ENCODE data around the gene PDE11A.
A peak's percentile ranks its signal among the peaks of the same experiment; 100 is the strongest.

The PDE11A gene

DNA sequence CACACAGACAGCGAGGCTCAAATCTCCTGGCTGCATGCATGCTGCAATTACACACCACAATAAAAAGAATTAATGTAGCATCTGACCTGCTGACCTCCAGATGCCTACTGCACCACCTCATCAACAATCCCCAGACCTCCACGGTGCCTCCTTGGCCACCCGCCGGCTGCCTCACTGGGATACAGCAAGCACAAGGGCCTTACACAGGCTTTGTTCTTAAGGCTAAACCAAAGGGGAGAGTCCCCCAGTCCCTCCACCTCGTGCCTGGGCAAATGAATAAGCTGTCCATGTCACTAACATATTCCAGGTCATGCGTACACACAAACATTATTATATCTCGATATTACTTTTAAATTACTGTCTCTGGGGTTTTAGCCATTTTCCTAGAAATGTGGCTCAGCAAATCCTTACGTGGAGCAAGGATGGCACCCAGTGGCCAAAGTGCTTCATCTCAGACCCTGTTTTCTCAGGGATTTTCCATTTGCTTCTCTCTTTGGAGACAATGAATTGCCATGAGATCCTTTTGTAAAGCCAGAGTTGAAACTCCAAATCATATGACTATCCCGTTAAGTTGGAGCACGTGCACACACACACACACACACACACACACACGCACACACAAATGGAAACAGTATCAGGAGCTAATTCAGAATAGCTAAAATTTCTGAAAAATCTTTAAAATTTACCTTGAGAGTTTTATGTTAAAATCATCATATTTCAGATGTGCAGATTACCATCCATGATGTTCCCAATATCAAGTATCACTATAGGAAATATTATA is 313.8 kb downstream of the PDE11A start:
- H3K27ac ChIP-seq (ENCODE audit: low read depth in 2 of 2, low read length in 2 of 2) = no peak overlapping the region
- H3K36me3 ChIP-seq (ENCODE audit: control insufficient read depth in 2 of 2, insufficient read depth in 2 of 2, low read length in 2 of 2) = no peaks in the 10 kb centered on the region
- no peak overlapping the region for H3K4me3 ChIP-seq (ENCODE audit: low read length in 2 of 2)
- no peaks in the 10 kb centered on the region for H3K27me3 ChIP-seq (ENCODE audit: control insufficient read depth in 2 of 2, insufficient read depth in 2 of 2, low read length in 2 of 2)
- no peaks in the 10 kb centered on the region for H3K9me3 ChIP-seq (ENCODE audit: control insufficient read depth in 2 of 2, low read length in 2 of 2)
- no peak overlapping the region for H3K9ac ChIP-seq (ENCODE audit: low read depth in 1 of 2, low read length in 2 of 2)
- peaks cover 0 to 2% of the 10 kb centered on the region in 2 donors for H3K4me1 ChIP-seq (ENCODE audit: control insufficient read depth in 2 of 2, insufficient read depth in 2 of 2, low read length in 2 of 2)

- Histone ChIP-seq H3K27me3 (ENCODE audit: control insufficient read depth in 2 of 2, insufficient read depth in 2 of 2, low read length in 2 of 2) (no peaks in the 10 kb centered on the region), H3K4me1 (ENCODE audit: control insufficient read depth in 2 of 2, insufficient read depth in 2 of 2, low read length in 2 of 2) (no peaks in the 10 kb centered on the region), H3K27ac (ENCODE audit: low read depth in 2 of 2, low read length in 2 of 2) (no peak overlapping the region), H3K9me3 (ENCODE audit: control insufficient read depth in 2 of 2, low read length in 2 of 2) (no peaks in the 10 kb centered on the region), H3K36me3 (ENCODE audit: control insufficient read depth in 2 of 2, insufficient read depth in 2 of 2, low read length in 2 of 2) (no peaks in the 10 kb centered on the region), H3K9ac (ENCODE audit: low read depth in 1 of 2, low read length in 2 of 2) (no peak overlapping the region), H3K4me3 (ENCODE audit: low read length in 2 of 2) (no peak overlapping the region)
Measured at GRCh38 chr2:177756336-177756735, 316.2 kb downstream of the PDE11A start.

DNA sequence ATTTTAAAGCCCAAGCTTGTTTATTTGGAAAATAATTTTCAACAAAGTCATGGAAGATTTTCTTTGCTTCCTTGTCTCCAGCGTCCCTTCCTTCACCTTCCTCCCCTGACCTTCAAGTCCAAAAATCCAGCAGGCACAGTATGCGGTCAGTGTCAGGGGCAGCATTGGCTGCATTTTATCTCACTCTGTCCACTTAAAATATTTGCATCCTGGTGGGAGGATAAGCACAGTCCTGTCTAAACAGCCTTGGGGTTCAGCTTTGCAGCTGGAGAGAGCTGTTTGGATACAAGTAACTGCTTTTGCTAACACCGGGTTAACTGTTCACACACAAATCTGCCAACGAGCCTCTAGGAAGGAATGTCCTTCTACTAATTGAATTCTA is 318.1 kb downstream of the PDE11A start:
- no peaks in the 10 kb centered on the region for H3K27me3 ChIP-seq (ENCODE audit: control insufficient read depth in 2 of 2, insufficient read depth in 2 of 2, low read length in 2 of 2)
- no peak overlapping the region for H3K9ac ChIP-seq (ENCODE audit: low read depth in 1 of 2, low read length in 2 of 2)
- peak overlapping the region; percentile 5 to 39 for H3K27ac ChIP-seq (ENCODE audit: low read depth in 2 of 2, low read length in 2 of 2)
- H3K4me3 ChIP-seq (ENCODE audit: low read length in 2 of 2) = no peak overlapping the region
- H3K4me1 ChIP-seq (ENCODE audit: control insufficient read depth in 2 of 2, insufficient read depth in 2 of 2, low read length in 2 of 2) = no peaks in the 10 kb centered on the region
- no peaks in the 10 kb centered on the region for H3K36me3 ChIP-seq (ENCODE audit: control insufficient read depth in 2 of 2, insufficient read depth in 2 of 2, low read length in 2 of 2)
- H3K9me3 ChIP-seq (ENCODE audit: control insufficient read depth in 2 of 2, low read length in 2 of 2) = no peaks in the 10 kb centered on the region

GRCh38 chr2:177753682-177754491 is 318.7 kb downstream of the PDE11A start:
- Histone ChIP-seq H3K36me3 (ENCODE audit: control insufficient read depth in 2 of 2, insufficient read depth in 2 of 2, low read length in 2 of 2) (no peaks in the 10 kb centered on the region), H3K27me3 (ENCODE audit: control insufficient read depth in 2 of 2, insufficient read depth in 2 of 2, low read length in 2 of 2) (no peaks in the 10 kb centered on the region), H3K4me3 (ENCODE audit: low read length in 2 of 2) (no peak overlapping the region), H3K9me3 (ENCODE audit: control insufficient read depth in 2 of 2, low read length in 2 of 2) (no peaks in the 10 kb centered on the region), H3K9ac (ENCODE audit: low read depth in 1 of 2, low read length in 2 of 2) (no peak overlapping the region), H3K4me1 (ENCODE audit: control insufficient read depth in 2 of 2, insufficient read depth in 2 of 2, low read length in 2 of 2) (no peaks in the 10 kb centered on the region), H3K27ac (ENCODE audit: low read depth in 2 of 2, low read length in 2 of 2) (peak overlapping the region; percentile 17 to 46)

GRCh38 chr2:177748360-177748759 is 324.2 kb downstream of the PDE11A start:
- no peaks in the 10 kb centered on the region for H3K9me3 ChIP-seq (ENCODE audit: control insufficient read depth in 2 of 2, low read length in 2 of 2)

DNA sequence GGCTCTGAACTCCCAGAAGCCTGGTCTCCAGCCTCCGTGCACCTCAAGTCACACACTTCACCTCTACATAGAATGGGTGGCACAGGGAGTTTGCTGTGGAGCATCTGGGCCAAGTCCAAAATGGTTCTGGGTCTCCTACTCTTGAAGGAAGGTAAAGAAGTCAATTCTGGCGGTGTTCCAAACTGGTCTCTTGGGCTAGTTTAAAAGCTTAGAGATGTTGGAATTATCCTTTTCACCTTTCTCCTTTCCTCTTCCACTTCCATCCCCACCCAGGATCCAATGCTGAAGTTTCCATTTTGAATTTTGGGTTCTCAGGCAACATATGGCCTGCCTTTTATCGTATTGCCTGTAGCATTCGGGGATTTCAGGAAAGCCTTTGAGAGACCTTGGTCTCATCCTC is 325.2 kb downstream of the PDE11A start:
- Histone ChIP-seq H3K4me3 (ENCODE audit: low read length in 2 of 2) (no peak overlapping the region), H3K27me3 (ENCODE audit: control insufficient read depth in 2 of 2, insufficient read depth in 2 of 2, low read length in 2 of 2) (no peaks in the 10 kb centered on the region), H3K9me3 (ENCODE audit: control insufficient read depth in 2 of 2, low read length in 2 of 2) (no peaks in the 10 kb centered on the region), H3K36me3 (ENCODE audit: control insufficient read depth in 2 of 2, insufficient read depth in 2 of 2, low read length in 2 of 2) (no peaks in the 10 kb centered on the region), H3K4me1 (ENCODE audit: control insufficient read depth in 2 of 2, insufficient read depth in 2 of 2, low read length in 2 of 2) (no peaks in the 10 kb centered on the region), H3K27ac (ENCODE audit: low read depth in 2 of 2, low read length in 2 of 2) (no peak overlapping the region), H3K9ac (ENCODE audit: low read depth in 1 of 2, low read length in 2 of 2) (no peak overlapping the region)

More at GRCh38 chr2:177748360-177748759, 324.2 kb downstream of the PDE11A start:
- Histone ChIP-seq H3K27ac (ENCODE audit: low read depth in 2 of 2, low read length in 2 of 2) (no peak overlapping the region), H3K4me3 (ENCODE audit: low read length in 2 of 2) (no peak overlapping the region), H3K27me3 (ENCODE audit: control insufficient read depth in 2 of 2, insufficient read depth in 2 of 2, low read length in 2 of 2) (no peaks in the 10 kb centered on the region), H3K9ac (ENCODE audit: low read depth in 1 of 2, low read length in 2 of 2) (no peak overlapping the region), H3K36me3 (ENCODE audit: control insufficient read depth in 2 of 2, insufficient read depth in 2 of 2, low read length in 2 of 2) (no peaks in the 10 kb centered on the region), H3K4me1 (ENCODE audit: control insufficient read depth in 2 of 2, insufficient read depth in 2 of 2, low read length in 2 of 2) (no peaks in the 10 kb centered on the region)

DNA sequence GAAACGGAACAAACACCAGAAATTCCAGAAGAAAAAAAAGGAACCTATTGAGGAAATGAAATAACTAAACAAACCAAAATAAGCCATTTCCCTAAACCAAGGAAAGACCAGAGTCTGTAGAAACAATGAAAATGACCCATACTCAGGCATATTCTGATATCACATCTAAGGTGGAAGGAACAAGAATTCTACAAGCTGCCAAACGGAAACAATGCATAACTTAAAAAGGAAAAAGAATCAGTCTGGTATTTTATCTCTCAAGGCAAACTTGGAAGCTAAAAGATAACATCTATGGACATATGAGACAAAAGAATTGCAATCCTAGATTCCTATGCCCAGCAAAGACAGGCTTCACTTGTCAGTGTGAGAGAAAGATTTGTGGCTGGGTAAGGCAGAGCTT is 326.2 kb downstream of the PDE11A start:
- Histone ChIP-seq H3K36me3 (ENCODE audit: control insufficient read depth in 2 of 2, insufficient read depth in 2 of 2, low read length in 2 of 2) (no peaks in the 10 kb centered on the region), H3K27me3 (ENCODE audit: control insufficient read depth in 2 of 2, insufficient read depth in 2 of 2, low read length in 2 of 2) (no peaks in the 10 kb centered on the region), H3K27ac (ENCODE audit: low read depth in 2 of 2, low read length in 2 of 2) (no peak overlapping the region), H3K9ac (ENCODE audit: low read depth in 1 of 2, low read length in 2 of 2) (no peak overlapping the region), H3K9me3 (ENCODE audit: control insufficient read depth in 2 of 2, low read length in 2 of 2) (no peaks in the 10 kb centered on the region), H3K4me3 (ENCODE audit: low read length in 2 of 2) (no peak overlapping the region), H3K4me1 (ENCODE audit: control insufficient read depth in 2 of 2, insufficient read depth in 2 of 2, low read length in 2 of 2) (no peaks in the 10 kb centered on the region)

DNA sequence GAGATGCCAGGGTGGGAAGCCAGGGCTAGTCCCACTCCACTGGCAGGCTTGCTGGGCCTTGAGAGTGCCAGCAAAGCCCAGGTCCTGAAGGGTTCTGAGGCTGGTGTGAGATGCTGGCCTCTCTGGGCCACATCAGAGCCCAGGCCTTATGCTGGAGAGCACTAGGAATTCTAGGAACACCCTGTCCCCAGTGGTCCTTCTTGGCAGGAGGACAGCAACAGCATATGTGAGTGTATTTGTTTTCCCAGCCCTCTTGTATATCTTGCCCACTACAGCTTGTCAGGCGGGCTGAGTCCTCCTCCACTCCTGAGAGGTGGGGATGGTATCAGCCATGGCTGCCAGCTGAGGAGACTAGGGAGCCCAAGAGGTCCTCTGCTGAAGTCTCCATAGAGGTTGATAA is 327.0 kb downstream of the PDE11A start:
- H3K9me3 ChIP-seq (ENCODE audit: control insufficient read depth in 2 of 2, low read length in 2 of 2) = no peaks in the 10 kb centered on the region
- no peak overlapping the region for H3K27ac ChIP-seq (ENCODE audit: low read depth in 2 of 2, low read length in 2 of 2)
- H3K36me3 ChIP-seq (ENCODE audit: control insufficient read depth in 2 of 2, insufficient read depth in 2 of 2, low read length in 2 of 2) = no peaks in the 10 kb centered on the region
- H3K4me3 ChIP-seq (ENCODE audit: low read length in 2 of 2) = no peak overlapping the region
- H3K4me1 ChIP-seq (ENCODE audit: control insufficient read depth in 2 of 2, insufficient read depth in 2 of 2, low read length in 2 of 2) = no peaks in the 10 kb centered on the region
- H3K27me3 ChIP-seq (ENCODE audit: control insufficient read depth in 2 of 2, insufficient read depth in 2 of 2, low read length in 2 of 2) = no peaks in the 10 kb centered on the region
- no peak overlapping the region for H3K9ac ChIP-seq (ENCODE audit: low read depth in 1 of 2, low read length in 2 of 2)

GRCh38 chr2:177742851-177743250 is 329.7 kb downstream of the PDE11A start:
- Histone ChIP-seq H3K27ac (ENCODE audit: low read depth in 2 of 2, low read length in 2 of 2) (no peak overlapping the region), H3K9ac (ENCODE audit: low read depth in 1 of 2, low read length in 2 of 2) (no peak overlapping the region), H3K4me1 (ENCODE audit: control insufficient read depth in 2 of 2, insufficient read depth in 2 of 2, low read length in 2 of 2) (peaks cover 0 to 2% of the 10 kb centered on the region in 2 donors), H3K4me3 (ENCODE audit: low read length in 2 of 2) (no peak overlapping the region), H3K9me3 (ENCODE audit: control insufficient read depth in 2 of 2, low read length in 2 of 2) (no peaks in the 10 kb centered on the region), H3K36me3 (ENCODE audit: control insufficient read depth in 2 of 2, insufficient read depth in 2 of 2, low read length in 2 of 2) (no peaks in the 10 kb centered on the region), H3K27me3 (ENCODE audit: control insufficient read depth in 2 of 2, insufficient read depth in 2 of 2, low read length in 2 of 2) (no peaks in the 10 kb centered on the region)

DNA sequence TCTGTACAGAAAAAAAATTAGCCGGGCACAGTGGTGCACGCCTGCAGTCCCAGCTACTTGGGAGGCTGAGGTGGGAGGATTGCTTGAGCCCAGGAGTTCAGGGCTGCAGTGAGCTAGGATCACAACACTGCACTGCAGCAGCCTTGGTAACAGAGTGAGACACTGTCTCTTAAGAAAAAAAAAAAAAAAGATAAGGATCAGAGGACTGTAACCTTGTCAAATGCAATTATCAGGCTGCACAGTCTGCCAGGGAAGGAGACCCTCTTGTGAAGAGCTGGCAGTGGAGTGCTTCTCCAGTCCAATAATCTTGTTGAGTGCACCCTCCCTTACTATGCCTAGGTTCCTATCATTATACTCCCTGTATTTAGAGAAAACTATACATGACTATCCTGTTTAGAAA is 330.7 kb downstream of the PDE11A start:
- Histone ChIP-seq H3K4me1 (ENCODE audit: control insufficient read depth in 2 of 2, insufficient read depth in 2 of 2, low read length in 2 of 2) (peaks cover 0 to 2% of the 10 kb centered on the region in 2 donors), H3K9ac (ENCODE audit: low read depth in 1 of 2, low read length in 2 of 2) (no peak overlapping the region), H3K27ac (ENCODE audit: low read depth in 2 of 2, low read length in 2 of 2) (no peak overlapping the region), H3K27me3 (ENCODE audit: control insufficient read depth in 2 of 2, insufficient read depth in 2 of 2, low read length in 2 of 2) (no peaks in the 10 kb centered on the region), H3K36me3 (ENCODE audit: control insufficient read depth in 2 of 2, insufficient read depth in 2 of 2, low read length in 2 of 2) (no peaks in the 10 kb centered on the region), H3K9me3 (ENCODE audit: control insufficient read depth in 2 of 2, low read length in 2 of 2) (no peaks in the 10 kb centered on the region), H3K4me3 (ENCODE audit: low read length in 2 of 2) (no peak overlapping the region)

Data from mucosa of rectum (tissue), 2 donors.